GM12874 (cell line): ENCODE data around the gene TECPR1.

Source experiments
- CTCF ChIP-seq: IDR thresholded peaks from 2 replicates; pipeline ENCODE4 v1.5.1; 2011; ENCODE audit warnings: low read depth, mild to moderate bottlenecking, control low read depth, low read length, moderate library complexity; ENCODE audit not compliant: insufficient read depth

Gene TECPR1

GRCh38 chr7:98251231-98251600 lies 816 bp downstream of the TECPR1 start:
- no peak for TF ChIP-seq CTCF

GRCh38 chr7:98250789-98251188 lies 1.2 kb downstream of the TECPR1 start:
- no peak for TF ChIP-seq CTCF

GRCh38 chr7:98249106-98249505 lies 2.9 kb downstream of the TECPR1 start:
- no peak for TF ChIP-seq CTCF

- no peak for TF ChIP-seq CTCF
Observed at GRCh38 chr7:98248156-98248555, 3.9 kb downstream of the TECPR1 start.

- TF ChIP-seq CTCF, result no peak
Observed at GRCh38 chr7:98244871-98245270, 7.2 kb downstream of the TECPR1 start.

- TF ChIP-seq CTCF, result no peak
Observed at GRCh38 chr7:98242934-98243333, 9.1 kb downstream of the TECPR1 start.

- TF ChIP-seq CTCF, result no peak
Observed at GRCh38 chr7:98242342-98242741, 9.7 kb downstream of the TECPR1 start.

- TF ChIP-seq CTCF, result no peak
Observed at GRCh38 chr7:98241674-98242241, 10.3 kb downstream of the TECPR1 start.
